GM18499 (cell line): ENCODE data around the gene ANXA6.

ENCODE experiments used
- ATAC-seq: cut with Tn5 transposase; IDR thresholded peaks from one replicate; pipeline ENCODE4 v1.9.1; 2021; ENCODE audit warnings: moderate number of reproducible peaks; ENCODE audit not compliant: insufficient read depth, unreplicated experiment

The ANXA6 gene

GRCh38 chr5:151154931-151155774 is 2.4 kb downstream of the ANXA6 start:
- ATAC-seq = no peak

GRCh38 chr5:151153766-151154272 is 3.8 kb downstream of the ANXA6 start:
- ATAC-seq = no peak

GRCh38 chr5:151153300-151153699 is 4.3 kb downstream of the ANXA6 start:
- no peak for ATAC-seq

GRCh38 chr5:151151793-151152192 is 5.8 kb downstream of the ANXA6 start:
- peak; percentile 35 for ATAC-seq

- ATAC-seq = no peak
Observed at GRCh38 chr5:151151263-151151660, 6.3 kb downstream of the ANXA6 start.

- no peak for ATAC-seq
Observed at GRCh38 chr5:151150471-151151262, 6.9 kb downstream of the ANXA6 start.

- no peak for ATAC-seq
Observed at GRCh38 chr5:151148583-151148982, 9.0 kb downstream of the ANXA6 start.

GRCh38 chr5:151147033-151147432 is 10.5 kb downstream of the ANXA6 start:
- ATAC-seq = no peak

GRCh38 chr5:151146061-151146460 is 11.5 kb downstream of the ANXA6 start:
- no peak for ATAC-seq

- no peak for ATAC-seq
Observed at GRCh38 chr5:151144922-151145321, 12.7 kb downstream of the ANXA6 start.

GRCh38 chr5:151144275-151144674 is 13.3 kb downstream of the ANXA6 start:
- ATAC-seq = no peak

GRCh38 chr5:151143645-151144044 is 13.9 kb downstream of the ANXA6 start:
- no peak for ATAC-seq

GRCh38 chr5:151142933-151143332 is 14.6 kb downstream of the ANXA6 start:
- ATAC-seq = no peak

GRCh38 chr5:151141535-151141934 is 16.0 kb downstream of the ANXA6 start:
- peak; percentile 73 for ATAC-seq

GRCh38 chr5:151140686-151141459 is 16.7 kb downstream of the ANXA6 start:
- no peak for ATAC-seq

GRCh38 chr5:151139646-151140045 is 17.9 kb downstream of the ANXA6 start:
- no peak for ATAC-seq

GRCh38 chr5:151139015-151139414 is 18.6 kb downstream of the ANXA6 start:
- no peak for ATAC-seq

GRCh38 chr5:151138114-151138513 is 19.5 kb downstream of the ANXA6 start:
- no peak for ATAC-seq

GRCh38 chr5:151137067-151137825 is 20.3 kb downstream of the ANXA6 start:
- ATAC-seq = no peak

GRCh38 chr5:151134228-151134627 is 23.4 kb downstream of the ANXA6 start:
- peak; percentile 47 for ATAC-seq
